HG03066 (cell line): ENCODE results near the gene CLNK.

Experiments
- ATAC-seq: cut with Tn5 transposase; IDR thresholded peaks from one replicate; pipeline ENCODE4 v1.9.1; 2021; ENCODE audit warnings: low read depth; ENCODE audit not compliant: unreplicated experiment

The CLNK gene

GRCh38 chr4:10461850-10462400 is 222.6 kb downstream of the CLNK start:
- no peak for ATAC-seq

- peak; percentile 59 for ATAC-seq
Measured at GRCh38 chr4:10461091-10461849, 223.3 kb downstream of the CLNK start.

- no peak for ATAC-seq
Measured at GRCh38 chr4:10460313-10461047, 224.1 kb downstream of the CLNK start.

GRCh38 chr4:10459305-10459704 is 225.3 kb downstream of the CLNK start:
- ATAC-seq: no peak

GRCh38 chr4:10458177-10458576 is 226.4 kb downstream of the CLNK start:
- ATAC-seq: no peak

GRCh38 chr4:10457255-10457801 is 227.2 kb downstream of the CLNK start, which contains the start of gene ZNF518B:
Gene ZNF518B (minus strand): TSS chr4:10457426. CDS start chr4:10446328, 11,098 bp downstream.
- peak; percentile 80 for ATAC-seq

GRCh38 chr4:10456595-10457254 is 227.8 kb downstream of the CLNK start:
- ATAC-seq: peak; percentile 58

- ATAC-seq: no peak
Measured at GRCh38 chr4:10456260-10456594, 228.3 kb downstream of the CLNK start.

GRCh38 chr4:10455133-10455532 is 229.4 kb downstream of the CLNK start:
- no peak for ATAC-seq

- ATAC-seq: no peak
Measured at GRCh38 chr4:10454726-10455125, 229.8 kb downstream of the CLNK start.

- no peak for ATAC-seq
Measured at GRCh38 chr4:10454121-10454520, 230.4 kb downstream of the CLNK start.

GRCh38 chr4:10448991-10449390 is 235.6 kb downstream of the CLNK start:
- ATAC-seq: no peak

GRCh38 chr4:10442976-10443375 is 241.6 kb downstream of the CLNK start:
- no peak for ATAC-seq

- ATAC-seq: no peak
Measured at GRCh38 chr4:10441512-10441911, 243.1 kb downstream of the CLNK start.

- ATAC-seq: no peak
Measured at GRCh38 chr4:10438924-10439323, 245.6 kb downstream of the CLNK start.

- ATAC-seq: no peak
Measured at GRCh38 chr4:10437735-10438134, 246.8 kb downstream of the CLNK start.
